Right kidney (tissue), 1 donor: ENCODE results near the gene MNX1.

ENCODE experiments used
- DNase-seq: peaks from one replicate; pipeline ENCODE4 v3.0.0-alpha.2; 2016

The MNX1 gene

DNA sequence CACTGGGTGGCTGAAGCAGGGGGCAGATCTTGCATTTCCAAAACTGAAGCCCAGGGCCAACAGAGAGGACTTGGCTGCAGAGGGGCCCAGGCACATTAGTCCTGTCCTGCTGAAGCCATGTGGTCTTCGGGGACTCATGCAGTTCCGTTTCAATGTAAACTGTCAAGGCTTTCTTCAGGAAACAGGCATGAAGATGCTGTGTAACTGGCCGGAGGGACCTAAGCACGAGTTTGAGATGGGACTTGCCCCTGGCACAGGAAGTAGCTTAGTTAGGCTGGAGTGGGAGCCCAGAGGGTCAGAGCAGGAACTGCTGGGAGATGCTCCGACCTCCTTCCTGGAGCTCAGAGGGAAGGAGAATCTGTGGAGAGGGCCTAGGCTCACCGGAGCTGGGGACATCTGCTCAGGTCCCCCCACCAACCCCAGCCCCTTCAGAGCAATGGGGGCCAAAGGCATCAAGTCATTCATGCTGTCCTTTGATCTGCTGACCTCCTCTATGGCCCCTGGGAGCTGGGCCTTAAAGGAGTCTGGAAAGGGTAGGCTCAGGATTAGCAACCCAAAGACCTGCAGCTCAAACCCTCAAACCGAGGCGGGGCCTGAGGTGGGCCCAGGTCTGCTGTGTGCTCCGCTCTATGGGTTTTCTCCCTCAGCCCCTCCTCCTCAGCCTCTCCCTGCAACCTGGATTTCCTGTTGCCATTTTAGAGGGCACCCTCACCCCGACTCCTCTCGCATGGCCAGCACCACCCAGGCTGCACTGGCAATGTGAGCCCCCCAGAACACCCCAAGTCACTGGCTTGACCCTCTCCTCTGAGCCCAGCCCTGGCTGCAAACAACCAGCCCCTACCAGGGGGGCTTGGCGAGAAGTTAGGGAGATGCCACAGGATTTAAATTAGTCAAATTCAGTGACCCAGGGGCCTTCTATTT, 4.4 kb upstream of the MNX1 start:
- no peak for DNase-seq

GRCh38 chr7:157013602-157014549, 3.4 kb upstream of the MNX1 start:
- no peak for DNase-seq

- DNase-seq = no peak
Measured at GRCh38 chr7:157013101-157013500, 2.6 kb upstream of the MNX1 start.

DNA sequence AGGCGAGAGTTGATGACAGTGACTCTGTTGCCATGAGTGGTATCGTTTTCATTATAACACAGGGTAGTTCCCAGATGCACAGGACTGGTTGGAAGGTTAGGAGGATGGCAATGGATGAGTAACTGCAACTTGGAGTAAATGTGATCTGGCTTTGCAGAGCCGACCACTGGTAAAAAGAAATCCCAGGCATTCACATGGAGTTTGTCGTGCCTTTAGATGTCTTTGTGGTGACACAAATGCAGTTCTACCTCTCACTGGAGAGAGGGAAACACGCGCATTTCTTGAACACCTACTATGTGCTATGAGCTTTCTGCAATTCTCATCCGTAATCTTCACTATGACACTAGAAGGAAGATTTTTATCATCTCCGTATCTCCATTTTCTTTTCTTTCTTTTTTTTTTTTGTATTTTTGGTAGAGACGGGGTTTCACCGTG, 1.7 kb upstream of the MNX1 start:
- DNase-seq = no peak

DNA sequence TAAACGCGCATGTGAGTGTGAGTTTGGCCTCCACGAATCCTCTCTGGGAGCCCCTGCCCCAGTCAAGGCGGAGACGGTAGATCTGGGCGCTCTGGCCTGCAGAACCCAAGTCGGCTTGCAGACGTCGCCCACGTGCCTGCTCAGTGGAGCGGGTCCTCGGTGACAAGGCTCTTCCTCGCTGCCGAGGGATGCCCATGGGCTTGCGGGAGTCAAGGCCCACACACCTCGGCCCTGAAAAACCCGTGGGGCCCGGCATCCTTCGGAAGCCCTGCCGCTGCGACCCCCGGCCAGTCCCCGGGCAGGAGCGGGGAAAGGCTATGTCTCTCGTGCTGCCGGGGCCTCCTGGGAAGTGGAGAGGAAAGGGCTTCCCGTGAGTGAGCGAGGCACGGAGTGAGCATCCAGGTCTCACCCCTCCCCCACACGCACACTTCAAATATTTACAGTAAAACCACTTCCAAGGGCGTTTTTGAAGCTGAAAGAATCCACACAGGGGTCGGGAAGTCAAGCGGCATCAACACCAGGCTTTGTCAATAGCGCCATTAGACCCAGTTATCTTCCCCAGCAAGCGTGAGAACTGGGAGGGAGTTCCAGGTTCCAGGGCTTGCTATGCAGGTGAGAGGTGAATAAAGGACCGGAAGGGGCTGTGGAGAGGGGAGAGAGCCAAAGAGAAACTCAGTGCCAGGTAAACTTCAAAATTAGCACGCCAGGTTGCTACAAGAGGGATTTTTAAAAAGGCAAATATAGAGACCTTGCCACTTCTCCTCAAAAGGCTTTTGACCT, 1.1 kb upstream of the MNX1 start:
- DNase-seq = no peak

GRCh38 chr7:157009778-157010587, 480 bp downstream of the MNX1 start:
- peak; percentile 83 for DNase-seq

DNA sequence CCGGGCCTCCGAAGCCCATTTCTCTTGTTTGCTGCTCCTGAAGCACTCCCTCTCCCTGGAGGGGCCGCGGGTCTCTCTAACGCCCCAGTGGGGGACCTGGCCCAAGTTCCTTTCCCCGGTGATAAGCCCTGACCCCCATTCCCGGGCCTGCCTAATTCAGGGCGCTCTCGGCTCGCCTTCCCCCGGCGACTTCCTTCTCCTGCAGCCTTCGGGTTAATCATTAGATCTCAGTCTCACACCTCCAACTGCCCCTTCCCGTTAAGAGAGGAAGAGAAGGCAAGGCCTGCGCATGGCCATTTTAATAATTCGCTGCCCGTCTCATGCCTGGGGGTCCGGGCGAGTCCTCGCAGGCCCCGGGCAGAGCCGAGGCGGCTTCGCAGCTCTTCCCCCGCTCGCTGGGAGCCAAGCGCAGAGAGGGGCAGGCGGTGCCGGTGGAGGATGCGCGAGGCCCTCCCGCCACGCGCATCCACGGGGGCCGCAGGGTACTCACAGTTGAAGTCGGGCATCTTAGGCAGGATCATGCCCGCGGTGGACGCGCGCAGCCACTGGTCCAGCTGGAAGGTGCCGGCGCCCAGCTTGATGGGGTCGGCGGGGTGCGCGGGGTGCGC, 1.2 kb downstream of the MNX1 start:
- DNase-seq = peak; percentile 67

- peak; percentile 31 for DNase-seq
Measured at GRCh38 chr7:157008206-157009169, 2.0 kb downstream of the MNX1 start.

DNA sequence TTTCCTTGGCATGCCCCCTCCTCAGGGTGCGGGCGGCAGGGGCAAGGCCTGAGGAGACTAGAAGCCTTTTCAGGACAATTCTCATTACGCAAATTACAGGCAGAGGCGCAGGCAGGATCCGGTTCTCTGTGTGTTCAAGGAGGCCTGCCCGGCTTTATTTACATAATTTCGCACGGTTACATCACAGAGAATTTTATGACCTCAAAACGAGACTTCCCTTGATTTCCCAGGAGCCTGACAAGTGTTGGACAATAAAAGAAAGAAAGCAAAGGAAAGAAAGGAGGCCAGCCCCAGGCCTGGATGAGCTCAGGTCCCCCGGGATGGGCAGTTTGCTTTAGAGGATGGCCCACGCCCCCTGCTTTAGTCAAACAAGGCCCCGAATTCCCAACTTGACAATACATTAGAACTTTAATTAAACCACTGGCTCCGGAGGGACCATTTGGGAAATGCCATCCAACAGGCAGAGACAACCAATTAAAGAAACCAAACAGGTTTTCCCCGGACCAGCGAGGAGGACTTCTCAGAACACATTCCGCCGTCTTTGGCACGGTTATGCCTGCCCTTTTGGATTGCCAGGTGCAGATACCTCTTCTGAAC, 2.9 kb downstream of the MNX1 start:
- DNase-seq = no peak

DNA sequence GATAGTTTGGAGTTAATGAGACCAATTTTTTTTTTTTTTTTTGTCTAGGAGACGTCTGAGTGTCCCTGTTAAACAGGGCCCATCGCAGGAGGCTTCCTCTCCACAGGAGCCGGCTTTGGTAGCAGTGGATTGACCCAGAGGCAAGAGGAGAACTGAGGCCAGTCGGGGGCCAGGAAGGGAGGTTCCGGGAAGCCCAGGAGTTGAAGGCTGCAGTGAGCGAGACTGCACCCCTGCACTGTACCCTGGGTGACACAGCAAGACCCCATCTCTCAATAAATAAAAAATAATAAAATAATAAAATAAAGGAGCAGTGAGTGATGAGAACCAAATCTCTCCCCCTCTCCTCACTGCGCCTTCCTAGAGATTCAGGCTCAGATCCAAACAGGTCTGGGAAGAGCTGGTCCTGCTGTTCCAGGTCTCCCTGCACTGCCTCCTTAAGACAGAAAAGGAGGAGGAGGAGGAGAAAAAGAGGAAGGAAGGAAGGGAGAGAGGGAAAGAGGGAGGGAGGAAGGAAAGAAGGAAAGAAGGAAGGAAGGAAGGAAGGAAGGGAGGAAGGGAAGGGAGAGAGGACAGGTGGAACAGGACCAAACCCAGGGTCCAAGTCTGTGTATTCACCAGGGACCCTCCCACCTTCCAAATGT, 3.5 kb downstream of the MNX1 start:
- DNase-seq = no peak

DNA sequence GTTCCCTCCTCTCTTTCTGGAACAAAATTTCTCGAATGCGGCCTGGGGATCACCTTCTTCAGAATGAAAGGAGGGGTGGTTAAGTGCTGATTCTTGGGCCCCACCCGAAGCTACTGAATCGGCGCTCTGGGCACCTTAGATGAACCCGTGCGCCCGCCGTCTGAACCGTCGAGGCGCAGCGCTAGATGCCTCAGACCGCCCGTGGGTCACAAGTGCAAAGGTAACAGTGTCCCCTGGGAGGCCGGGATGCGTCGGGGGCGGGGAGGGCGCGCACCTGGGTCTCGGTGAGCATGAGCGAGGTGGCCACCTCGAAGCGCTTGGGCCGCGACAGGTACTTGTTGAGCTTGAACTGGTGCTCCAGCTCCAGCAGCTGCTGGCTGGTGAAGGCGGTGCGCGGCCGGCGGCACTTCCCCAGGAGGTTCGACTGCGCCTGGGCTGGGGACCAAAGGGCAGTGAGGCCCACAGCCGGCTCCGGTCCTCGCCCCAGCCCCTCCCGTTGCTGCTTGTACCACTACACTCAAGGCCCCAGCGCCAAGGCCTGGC, 4.2 kb downstream of the MNX1 start:
- peak; percentile 36 for DNase-seq

GRCh38 chr7:157005456-157006204, 4.8 kb downstream of the MNX1 start:
- DNase-seq = peak; percentile 42

DNA sequence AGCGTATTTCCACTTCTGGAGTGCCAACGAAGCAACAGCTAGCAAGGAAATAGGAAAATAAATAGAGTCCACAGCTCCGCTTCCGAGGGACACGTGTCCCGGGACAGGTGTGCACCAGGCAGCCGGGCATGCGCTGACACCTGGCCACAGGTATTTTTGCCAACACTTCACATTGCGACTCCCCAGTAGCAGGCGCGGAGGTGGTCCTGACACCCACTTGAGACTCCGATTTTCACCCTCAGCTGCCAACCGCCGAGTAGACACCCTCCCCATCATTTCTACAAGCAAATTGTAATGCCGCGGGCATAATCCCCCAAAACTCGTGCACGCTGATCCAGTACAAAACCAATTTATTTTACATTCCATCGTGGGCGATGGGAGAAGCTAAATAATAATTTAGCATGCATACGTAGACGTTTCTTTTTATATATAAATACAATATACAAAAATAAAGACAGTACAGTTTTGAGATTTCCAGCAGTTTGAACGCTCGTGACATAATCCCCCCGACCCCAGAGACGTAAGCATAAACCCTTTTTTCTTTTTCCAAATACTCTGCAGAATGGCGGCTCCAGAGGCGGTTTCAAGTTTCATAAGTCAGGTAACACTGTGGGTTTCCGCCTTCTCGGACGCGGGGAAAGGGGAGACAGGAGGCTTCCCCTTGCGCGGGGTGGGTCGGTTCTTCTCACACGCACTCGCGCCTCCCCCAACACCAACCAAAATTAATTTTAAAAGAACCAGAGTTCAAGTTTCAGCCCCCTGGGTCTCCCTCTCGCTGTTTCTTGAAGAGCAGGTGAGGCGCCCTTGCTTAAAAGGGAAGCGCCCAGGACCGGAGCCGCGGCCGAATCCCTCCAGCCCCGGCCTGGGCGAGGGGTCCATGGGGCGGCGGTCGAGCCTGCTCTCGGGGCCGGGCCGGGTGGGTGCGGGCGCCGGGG, 5.7 kb downstream of the MNX1 start:
- DNase-seq = peak; percentile 50

DNA sequence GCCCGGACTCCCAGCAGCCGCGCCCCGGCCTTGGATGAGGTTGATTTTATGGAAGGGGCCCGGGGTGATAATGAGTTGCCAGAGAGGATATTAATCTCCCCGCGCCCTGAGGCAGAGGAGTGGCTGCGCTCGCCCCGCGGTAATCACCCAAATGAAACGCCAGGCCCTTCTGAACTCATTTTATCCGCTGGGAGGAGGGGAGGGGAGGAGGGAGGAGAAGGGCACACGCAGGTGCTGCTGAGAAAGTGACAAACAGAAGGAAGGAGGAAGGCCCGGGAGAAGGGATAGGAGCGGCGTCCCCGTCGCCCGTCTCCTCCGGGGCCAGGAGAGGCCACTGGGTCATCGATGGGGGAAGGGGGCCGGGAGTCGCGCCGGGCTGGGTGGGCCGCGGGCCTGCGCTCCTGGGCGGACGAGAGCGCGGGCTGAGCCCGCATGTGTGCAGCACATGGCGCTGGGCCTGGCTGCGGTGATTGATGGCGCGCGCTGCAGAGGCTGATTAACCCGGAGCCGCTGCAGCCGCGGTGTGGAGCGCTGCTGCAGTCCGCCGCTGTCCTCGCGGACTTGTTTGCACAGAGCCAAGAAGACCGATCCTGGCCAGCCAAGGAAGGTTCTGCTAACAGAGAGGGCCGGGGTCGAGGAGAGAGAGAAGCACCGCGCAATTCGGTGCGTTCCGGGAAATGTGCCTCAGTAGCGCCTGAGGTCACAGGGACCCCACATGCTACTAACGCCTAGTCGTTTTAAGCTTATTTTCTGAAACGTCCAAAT, 6.5 kb downstream of the MNX1 start:
- DNase-seq = peak; percentile 71

DNA sequence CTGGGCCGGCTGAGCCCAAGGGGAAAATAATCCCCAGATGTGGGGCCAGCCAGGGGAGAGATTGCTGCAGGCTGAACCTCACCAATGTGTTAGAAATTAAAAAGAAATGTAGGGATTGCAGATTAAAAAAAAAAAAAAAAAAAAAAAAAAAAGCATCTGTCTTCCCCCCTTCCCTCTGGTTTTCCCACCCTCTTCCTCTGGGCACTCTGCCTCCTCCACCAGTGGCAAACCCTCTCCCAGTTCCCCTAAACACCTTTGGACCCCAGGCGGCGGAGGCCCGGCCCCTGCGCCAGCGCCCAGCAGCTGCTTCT, 7.1 kb downstream of the MNX1 start:
- DNase-seq = no peak
